HG03432 (cell line): ENCODE measurements around the gene USP25.

Experiments
- ATAC-seq: cut with Tn5 transposase; IDR thresholded peaks from one replicate; pipeline ENCODE4 v1.9.1; 2021; ENCODE audit warnings: mild to moderate bottlenecking, moderate library complexity; ENCODE audit not compliant: unreplicated experiment

Gene USP25, protein sequence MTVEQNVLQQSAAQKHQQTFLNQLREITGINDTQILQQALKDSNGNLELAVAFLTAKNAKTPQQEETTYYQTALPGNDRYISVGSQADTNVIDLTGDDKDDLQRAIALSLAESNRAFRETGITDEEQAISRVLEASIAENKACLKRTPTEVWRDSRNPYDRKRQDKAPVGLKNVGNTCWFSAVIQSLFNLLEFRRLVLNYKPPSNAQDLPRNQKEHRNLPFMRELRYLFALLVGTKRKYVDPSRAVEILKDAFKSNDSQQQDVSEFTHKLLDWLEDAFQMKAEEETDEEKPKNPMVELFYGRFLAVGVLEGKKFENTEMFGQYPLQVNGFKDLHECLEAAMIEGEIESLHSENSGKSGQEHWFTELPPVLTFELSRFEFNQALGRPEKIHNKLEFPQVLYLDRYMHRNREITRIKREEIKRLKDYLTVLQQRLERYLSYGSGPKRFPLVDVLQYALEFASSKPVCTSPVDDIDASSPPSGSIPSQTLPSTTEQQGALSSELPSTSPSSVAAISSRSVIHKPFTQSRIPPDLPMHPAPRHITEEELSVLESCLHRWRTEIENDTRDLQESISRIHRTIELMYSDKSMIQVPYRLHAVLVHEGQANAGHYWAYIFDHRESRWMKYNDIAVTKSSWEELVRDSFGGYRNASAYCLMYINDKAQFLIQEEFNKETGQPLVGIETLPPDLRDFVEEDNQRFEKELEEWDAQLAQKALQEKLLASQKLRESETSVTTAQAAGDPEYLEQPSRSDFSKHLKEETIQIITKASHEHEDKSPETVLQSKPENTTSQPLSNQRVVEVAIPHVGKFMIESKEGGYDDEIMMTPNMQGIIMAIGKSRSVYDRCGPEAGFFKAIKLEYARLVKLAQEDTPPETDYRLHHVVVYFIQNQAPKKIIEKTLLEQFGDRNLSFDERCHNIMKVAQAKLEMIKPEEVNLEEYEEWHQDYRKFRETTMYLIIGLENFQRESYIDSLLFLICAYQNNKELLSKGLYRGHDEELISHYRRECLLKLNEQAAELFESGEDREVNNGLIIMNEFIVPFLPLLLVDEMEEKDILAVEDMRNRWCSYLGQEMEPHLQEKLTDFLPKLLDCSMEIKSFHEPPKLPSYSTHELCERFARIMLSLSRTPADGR

DNA sequence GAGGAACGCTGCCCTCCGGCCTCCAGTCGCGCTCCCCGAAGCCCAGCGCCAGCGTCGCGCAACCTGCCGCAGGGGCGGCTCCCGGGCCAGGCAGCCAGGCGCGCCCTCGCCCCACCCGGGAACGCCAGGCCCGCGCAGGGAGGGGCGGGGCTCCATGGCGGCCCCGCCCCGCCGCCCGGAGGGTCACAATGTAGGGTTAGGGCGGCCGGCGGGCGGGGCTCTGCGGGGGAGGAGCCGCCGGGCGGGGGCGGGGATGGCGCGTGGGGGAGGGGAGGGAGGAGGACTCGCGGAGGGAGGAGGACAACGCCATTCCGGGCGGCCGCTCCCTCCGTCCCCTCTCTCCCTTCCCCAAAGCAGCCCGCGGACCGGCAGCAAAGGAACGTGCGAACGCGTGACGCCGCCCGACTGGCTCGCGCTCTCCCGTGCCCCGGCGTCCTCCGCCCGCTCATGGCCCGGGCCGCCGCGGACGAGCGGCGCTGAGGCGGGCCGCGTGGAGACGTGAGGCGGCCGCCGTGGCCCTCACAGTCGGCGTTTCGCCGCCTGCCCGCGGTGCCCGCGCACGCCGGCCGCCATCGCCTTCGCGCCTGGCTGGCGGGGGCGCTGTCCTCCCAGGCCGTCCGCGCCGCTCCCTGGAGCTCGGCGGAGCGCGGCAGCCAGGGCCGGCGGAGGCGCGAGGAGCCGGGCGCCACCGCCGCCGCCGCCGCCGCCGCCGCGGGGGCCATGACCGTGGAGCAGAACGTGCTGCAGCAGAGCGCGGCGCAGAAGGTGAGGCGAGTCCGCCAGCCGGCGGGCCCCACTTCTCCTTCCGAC, at the start of gene USP25:
Gene USP25, plus strand, starts transcription at position 309 of the 810 bp plus-strand sequence. Its CDS starts 412 bp downstream, at position 721.
- peak; percentile 82 for ATAC-seq

DNA sequence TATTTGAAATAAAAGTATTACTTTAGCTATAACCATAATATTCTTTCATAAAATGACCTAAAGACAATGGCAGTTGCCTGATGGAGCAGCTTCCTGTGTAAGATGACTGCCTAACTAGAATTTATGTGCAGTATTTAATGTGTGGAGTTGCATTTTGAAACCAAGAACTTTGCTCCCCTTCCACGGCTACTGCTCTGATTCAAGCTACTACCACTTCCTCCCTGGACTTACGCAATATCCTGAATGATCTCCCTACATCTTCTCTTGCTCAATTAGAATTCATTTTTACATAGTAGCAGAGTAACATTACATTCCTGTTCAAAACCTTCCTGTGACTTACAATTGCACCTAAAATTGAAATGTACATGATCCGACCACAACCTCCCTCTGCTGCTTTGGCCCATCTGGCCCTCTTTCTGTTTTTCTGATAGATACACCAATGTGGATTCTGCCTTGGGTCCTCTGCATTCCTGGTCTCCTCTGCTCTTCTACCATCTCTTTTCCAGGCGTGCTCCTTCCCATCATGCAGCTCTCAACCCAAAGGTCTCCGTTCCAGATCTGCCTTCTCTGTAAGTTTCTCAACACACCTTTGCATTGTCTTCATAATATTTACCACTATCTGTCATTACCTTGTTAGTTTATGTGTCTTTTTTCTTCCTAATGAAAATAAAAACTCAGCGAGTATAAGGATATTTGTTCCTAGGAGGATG, 47.4 kb upstream of the USP25 start:
- no peak for ATAC-seq

DNA sequence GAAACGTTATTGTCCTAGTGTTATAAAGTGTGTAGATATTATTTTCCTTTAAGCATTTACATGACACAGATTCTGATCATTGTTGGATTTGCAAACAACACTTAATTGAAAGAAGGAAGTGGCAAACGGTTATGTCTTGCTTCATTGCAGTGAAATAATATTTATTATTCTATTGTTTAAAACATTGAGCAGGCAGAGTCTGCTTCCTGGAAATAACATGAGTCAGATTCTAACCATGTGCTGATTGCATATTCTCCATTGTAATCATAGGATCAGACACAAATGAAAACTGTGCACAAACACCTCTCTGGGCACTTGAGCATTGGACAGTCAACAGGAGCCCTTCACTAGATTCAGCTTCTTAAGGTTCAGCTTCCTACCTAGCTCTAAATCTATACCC, 46.8 kb upstream of the USP25 start:
- no peak for ATAC-seq

DNA sequence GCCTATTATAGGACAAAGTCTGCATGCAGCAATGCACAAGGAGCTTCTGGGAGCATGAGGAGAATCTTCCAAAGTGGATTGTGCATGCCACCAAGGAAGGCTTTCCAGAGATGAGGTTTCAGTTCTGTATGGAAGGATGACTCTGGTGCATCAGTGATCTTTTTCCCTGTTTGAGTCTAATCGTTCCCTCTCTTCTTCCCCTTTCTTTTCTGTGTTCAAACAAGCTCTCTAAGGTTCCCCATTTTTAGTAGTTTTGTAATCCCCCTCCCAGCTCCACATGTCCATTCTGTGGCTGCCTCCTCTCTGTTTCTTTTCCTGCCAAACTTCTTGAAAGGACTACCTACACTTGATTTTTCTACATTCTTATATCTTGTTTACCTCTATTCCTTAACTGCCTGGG, 43.3 kb upstream of the USP25 start:
- no peak for ATAC-seq

DNA sequence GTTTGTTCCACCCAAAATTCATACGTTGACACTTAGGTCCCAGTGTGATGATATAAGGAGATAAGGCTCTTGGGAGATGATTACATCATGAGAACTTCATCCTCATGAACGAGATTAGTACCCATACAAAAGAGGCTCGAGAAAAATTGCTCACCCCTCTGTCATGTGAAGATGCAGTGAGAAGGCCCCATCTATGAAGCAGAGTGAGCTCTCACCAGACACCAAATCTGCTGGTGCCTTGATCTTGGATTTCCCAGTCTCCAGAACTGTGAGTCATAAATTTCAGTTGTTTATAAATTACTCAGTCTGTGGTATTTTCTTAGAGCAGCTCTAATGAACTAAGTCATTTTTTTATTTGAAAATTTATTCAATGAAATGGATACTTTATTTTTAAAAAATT, 42.6 kb upstream of the USP25 start:
- ATAC-seq = no peak

DNA sequence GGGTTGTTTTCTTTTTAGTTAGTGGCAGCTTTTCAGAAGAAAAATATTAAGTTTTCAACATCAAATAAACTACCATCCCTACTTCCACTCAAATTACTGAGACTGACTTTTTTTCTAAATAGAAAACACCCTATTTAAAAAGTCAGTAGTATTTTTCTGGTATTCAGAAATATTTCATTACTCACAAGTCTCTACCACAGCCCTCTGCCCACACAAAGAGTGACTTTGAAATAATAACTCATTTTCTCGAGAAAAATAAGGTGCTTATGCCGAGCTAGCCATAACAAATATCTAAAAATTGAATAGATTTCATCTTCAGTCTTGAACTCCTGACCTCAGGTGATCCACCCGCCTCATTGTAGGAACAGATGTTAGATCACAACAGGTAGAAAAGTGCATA, 41.8 kb upstream of the USP25 start:
- ATAC-seq = no peak

DNA sequence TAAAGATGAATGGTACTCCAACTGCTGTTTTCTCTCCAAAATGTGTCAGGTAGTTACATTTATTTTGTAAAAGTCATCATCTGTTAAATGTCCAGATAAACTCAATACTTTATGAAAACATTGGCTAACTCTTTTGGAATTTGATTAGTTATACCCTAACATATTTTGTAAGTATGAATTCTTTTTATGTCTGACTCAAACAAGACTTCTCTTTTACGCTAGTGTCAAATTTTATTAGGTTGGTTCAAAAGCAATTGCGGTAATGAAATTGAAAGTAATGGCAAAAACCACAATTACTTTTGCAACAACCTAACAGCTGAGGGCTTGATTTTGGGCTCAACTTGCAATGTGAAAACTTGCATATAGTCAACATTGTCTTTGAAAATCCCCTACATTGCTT, 41.0 kb upstream of the USP25 start:
- no peak for ATAC-seq

DNA sequence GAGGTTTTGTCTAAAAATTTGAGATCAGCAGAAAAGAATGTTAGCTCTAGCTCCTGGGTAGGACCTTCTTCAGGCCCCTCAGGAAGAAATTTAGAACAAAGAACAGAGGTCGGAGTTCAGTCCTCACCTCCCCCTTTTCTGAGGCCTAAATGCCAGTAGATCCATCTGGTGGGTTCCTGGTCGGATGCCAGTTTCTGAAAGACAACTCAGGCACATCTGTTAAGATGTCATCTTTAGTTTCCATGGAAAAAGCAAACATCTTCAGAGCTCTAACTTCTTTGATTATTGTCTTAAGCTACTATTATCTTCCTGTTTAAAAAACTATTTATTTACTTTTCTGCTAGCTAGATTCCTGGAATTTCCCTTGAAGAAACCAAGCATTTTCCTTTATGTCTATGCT, 37.1 kb upstream of the USP25 start:
- ATAC-seq = no peak

DNA sequence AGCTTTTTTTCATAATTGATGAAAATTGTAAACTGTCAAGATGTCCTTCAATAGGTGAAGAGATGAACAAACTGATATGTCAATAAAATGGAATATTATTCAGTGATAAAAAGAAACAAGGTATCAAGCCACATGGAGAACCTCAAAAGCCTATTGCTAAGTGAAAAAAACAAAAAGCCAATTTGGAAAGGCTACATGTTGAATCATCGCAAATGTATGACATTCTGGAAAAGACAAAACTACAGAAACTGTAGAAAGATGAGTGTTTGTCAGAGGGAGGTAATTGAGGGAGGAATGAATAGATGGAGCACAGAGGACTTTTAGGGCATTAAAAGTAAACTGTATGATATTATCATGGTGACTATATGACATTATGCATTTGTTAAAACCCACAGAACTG, 34.5 kb upstream of the USP25 start:
- ATAC-seq = no peak

DNA sequence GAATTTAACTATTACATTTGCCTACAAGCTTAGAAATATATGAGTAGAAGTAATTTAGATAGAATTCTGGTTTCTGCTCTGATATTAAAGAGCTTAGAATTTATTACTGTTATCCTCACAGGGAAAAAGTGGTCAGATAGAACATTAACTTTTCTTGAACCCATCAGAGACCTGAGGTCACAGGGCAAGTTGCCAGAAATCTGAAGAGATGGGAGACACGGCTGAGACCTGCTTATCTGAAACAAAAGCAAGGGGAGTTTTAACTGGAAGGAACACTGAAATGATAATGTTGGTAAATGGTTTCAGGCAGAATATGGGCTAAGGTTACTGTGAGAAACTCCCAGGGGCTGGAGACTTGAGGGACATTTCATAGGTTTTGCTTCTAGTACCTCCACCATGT, 28.0 kb upstream of the USP25 start:
- no peak for ATAC-seq

DNA sequence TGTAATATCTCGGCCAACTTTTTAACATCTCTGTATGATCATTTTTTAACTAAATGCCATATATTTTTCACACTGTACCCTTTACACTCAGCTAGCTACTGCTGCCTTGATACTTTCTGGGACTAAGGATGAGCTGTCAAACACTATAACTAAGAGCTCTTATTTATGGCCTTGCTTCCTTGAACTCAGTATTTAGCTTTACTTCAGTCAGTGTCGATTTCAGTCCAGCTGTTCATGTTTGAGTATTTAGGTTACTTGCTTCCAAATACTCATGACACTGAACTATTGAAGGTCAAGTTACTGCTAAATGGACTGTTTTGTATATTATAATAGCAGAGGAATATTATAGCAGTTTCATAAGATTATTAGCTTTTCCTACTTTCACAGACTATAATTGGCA, 25.9 kb upstream of the USP25 start:
- no peak for ATAC-seq

DNA sequence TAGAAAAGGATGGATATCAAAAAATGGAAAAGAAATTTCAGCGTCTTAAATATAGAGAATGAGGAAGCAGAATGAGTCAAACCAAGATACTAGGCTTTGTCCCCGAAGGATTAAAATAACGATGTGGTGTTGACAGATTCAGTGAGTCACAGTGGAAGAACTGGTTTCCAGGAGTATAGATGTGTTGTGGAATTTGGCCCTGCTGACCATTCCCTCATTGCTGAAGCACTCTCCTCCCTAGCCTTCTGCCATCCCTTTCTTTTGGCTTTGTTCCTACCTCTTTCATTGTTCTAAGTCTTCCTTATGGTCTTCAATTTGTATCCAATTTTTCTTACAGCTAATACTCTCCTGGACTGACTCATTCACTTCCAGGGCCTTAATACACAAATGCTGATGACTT, 23.1 kb upstream of the USP25 start:
- ATAC-seq = no peak

DNA sequence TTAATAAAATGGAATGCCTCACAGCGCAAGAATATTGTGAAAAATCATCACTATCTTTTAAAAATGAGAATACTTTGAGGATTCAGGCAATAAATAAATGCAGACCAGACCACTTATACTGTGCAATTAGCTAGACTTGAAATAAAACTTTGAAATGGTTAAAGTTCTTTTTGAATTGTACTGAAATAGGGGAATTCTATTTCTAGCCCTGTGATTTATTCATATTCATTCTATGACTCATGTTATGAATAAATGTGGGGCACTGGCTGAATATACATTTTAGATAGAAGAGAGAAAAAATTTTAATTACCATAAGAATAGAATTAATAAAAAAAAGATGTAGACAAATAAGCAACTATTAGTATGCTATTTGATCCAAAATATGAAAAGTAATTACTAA, 16.4 kb upstream of the USP25 start:
- ATAC-seq = no peak

DNA sequence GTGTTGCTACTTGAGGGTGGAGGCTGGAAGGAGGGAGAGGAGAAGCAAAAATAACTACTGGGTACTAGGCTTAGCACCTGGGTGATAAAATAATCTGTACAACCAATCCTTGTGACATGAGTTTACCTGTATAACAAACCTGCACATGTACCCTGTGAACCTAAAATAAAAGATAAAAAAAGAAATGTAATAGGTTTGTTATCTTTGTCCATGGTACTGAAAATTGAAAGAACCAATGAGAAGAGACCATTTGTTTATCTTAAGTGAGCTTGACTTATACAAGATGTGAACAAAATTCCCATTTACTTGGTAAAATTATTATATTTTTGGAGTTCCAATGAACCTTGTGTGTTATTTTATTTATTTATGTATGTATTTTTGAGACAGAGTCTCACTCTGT, 11.1 kb upstream of the USP25 start:
- ATAC-seq = no peak

DNA sequence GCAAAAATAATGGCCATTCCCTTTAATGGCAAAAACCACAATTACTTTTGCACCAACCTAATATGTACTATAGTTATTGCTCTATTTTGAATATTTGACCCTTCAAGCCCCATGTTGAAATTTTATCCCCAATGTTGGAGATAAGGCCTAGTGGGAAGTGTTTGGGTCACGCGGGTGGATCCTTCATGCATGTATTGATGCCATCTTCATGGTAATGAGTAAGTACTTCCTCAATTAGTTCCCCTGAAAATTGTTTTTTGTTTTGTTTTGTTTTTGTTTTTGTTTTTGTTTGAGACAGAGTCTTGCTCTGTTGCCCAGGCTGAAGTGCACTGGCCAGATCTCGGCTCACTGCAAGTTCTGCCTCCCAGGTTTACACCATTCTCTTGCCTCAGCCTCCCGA, 9.8 kb upstream of the USP25 start:
- no peak for ATAC-seq

DNA sequence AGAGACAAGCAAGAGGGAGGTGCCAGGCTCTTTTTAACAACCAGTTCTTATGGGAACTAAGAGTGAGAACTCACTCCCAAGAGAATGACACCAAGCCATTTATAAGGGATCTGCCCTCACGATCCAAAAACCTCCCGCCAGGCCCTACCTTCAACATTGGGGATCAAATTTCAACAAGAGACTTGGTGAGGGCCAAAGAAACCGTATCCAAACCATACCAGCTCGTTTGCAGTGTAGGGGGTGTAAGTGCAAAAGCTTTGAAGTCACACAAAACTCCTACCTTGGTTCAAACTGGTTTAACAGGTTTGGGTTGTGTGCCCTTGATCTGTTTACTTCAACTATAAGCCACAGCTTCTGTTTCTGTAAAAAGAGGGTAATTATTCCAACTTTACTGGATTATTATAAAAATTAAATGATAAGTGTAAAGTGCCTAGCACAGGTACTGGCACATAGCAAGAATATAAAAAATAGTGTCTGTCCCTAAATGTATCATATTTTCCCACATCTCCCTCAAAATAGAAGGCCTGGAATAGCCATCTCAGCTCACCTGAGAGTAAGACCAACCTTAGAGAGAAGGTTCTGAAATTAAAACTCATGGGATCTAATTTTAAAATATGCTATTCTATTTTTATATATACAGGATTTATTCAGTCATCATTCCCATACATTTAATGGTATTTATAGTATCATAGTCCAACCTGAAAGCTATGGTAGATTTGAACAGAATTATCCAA, 7.0 kb upstream of the USP25 start:
- no peak for ATAC-seq

DNA sequence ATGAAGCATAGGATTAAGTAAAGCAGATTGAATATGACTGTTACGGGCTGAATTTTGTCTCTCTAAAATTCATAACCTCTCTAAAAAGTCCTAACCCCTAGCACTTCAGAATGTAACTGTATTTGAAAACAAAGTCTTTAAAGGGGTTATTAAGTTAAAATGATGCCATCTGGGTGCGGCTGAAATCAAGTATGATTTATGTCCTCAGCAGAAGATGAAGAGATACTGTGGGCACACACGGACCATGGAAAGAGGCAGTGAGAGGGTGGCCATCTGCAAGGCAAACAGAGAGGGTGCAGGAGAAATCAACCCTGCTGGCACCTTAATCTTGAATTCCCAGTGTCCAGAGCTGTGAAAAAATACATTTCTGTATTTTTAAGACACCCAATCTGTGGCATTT, 3.8 kb upstream of the USP25 start:
- ATAC-seq = no peak

DNA sequence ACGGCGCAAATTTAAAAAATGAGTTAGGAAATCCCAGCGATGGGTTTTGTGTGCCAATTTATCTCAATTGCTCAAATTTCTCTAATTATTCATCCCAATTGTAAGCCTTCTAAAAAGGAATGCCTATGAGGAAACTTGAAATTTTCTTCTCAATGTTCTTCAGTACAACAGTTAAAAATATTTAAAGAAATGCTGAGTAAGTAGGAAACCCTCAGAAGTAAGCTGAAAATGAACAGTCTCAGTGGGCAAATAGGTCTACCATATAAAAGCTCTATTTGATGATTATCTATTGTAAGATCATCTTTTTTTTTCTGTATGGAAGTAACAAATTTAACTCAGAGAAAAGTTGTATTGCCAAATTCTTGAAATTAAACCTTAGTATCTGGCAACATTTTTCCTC, 1.7 kb upstream of the USP25 start:
- no peak for ATAC-seq

DNA sequence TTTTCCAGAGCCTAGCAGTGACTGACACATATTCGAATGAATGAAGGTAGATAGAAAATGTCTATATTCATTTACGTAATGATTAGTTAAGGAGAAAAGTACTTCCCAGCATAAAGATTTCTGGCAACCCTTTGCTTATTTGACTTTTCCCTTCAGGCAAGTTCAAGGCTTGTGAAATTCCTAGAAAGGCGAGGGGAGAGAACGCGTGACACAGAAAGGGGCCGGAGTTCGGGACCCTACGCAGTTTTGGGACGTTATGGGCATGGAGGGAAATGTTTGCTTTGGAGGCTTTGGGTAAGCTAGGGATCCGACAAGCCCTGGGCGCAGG, 472 bp upstream of the USP25 start:
- no peak for ATAC-seq
